ENCODE data around the gene ZFAND3. TPM values are rescaled to one million over a fixed set of nuclear protein-coding genes. Genes with fewer than 3 reads are reported as not detected.

The ZFAND3 gene
- total and polyA plus RNA-seq, 2 donors (not counting 1 experiment from before 2014, with no cell fraction given), result 21.5 to 40.8 TPM

DNA sequence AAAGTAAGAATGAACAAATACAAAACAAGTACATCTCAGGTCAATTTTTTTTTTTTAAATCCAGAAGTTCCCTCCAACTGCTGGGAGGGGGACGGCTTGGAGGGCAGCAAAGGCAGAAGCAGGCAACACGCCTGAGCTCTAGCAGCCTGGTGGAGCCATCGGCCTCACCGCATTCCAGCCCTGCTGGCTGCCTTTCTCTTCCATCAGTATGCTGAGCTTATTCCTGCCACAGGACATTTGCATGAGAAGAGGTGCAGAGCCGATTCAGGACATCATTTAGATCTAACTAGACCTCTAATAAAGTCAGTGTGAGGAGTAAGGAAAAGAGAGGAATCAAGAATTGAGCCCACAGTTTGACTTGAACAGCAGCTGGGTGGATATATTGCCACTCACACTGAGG, 318.8 kb downstream of the ZFAND3 start:
- H3K27ac ChIP-seq (ENCODE audit: insufficient read depth, low read length), result no peak overlapping the region
- no peak overlapping the region for H3K4me2 ChIP-seq (ENCODE audit: extremely low read depth, insufficient read depth, low read length)
- H3K9ac ChIP-seq (ENCODE audit: insufficient read depth, low read length), result no peak overlapping the region
- peaks cover 2% of the 10 kb centered on the region for H4K20me1 ChIP-seq (ENCODE audit: control insufficient read depth, extremely low read depth, insufficient read depth, low read length)
- no peak overlapping the region for H2AFZ ChIP-seq (ENCODE audit: low read length)
- H3K27me3 ChIP-seq (ENCODE audit: control insufficient read depth, insufficient read depth, low read length), result no peaks in the 10 kb centered on the region
- no peaks in the 10 kb centered on the region for H3K4me1 ChIP-seq (ENCODE audit: control insufficient read depth, extremely low read depth, insufficient read depth, low read length)
- TF ChIP-seq EZH2 (IDR thresholded peaks at IDR 0.05; ENCODE audit: low read length, missing control alignments), result no peak
- TF ChIP-seq, protein P1, sequence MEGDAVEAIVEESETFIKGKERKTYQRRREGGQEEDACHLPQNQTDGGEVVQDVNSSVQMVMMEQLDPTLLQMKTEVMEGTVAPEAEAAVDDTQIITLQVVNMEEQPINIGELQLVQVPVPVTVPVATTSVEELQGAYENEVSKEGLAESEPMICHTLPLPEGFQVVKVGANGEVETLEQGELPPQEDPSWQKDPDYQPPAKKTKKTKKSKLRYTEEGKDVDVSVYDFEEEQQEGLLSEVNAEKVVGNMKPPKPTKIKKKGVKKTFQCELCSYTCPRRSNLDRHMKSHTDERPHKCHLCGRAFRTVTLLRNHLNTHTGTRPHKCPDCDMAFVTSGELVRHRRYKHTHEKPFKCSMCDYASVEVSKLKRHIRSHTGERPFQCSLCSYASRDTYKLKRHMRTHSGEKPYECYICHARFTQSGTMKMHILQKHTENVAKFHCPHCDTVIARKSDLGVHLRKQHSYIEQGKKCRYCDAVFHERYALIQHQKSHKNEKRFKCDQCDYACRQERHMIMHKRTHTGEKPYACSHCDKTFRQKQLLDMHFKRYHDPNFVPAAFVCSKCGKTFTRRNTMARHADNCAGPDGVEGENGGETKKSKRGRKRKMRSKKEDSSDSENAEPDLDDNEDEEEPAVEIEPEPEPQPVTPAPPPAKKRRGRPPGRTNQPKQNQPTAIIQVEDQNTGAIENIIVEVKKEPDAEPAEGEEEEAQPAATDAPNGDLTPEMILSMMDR (conservative IDR thresholded peaks at IDR 0.05 in 1 of 2, IDR thresholded peaks at IDR 0.05 in 1 of 2; ENCODE audit: low read depth in 1 of 2, low read length in 2 of 2), result no peak
- H3K79me2 ChIP-seq (ENCODE audit: control insufficient read depth, insufficient read depth, low read length), result no peaks in the 10 kb centered on the region
- no peaks in the 10 kb centered on the region for H3K36me3 ChIP-seq (ENCODE audit: control insufficient read depth, insufficient read depth, low read length)
- DNase-seq (ENCODE audit: low read depth in 2 of 2), result no peak
- no peak overlapping the region for H3K4me3 ChIP-seq (replicated peaks in 1 of 4; ENCODE audit: control extremely low read depth in 1 of 4, insufficient read depth in 1 of 4, low read depth in 3 of 4, low read length in 4 of 4)
- no peaks in the 10 kb centered on the region for H3K9me3 ChIP-seq (ENCODE audit: control insufficient read depth, insufficient read depth, low read depth, low read length)

DNA sequence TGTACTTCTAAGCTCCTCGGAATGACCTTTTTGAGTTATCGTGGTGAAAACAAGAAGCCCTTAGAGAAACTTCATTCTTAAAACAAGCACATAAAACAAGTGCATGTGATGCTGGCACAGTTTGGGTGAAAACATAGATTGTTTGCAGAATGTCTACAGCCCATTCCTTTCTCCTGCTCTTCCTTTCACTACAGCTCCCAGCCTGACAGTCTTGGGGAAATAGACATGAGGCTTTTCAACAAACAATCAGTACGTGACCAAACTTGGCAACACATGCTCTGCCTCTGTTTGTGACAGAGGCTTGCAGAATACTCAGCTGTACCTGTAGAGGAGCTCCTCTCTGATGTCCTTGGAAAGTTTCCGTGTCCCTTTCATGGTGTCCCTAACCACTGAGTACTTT, 321.6 kb downstream of the ZFAND3 start:
- Histone ChIP-seq H3K79me2 (ENCODE audit: control insufficient read depth, insufficient read depth, low read length) (no peaks in the 10 kb centered on the region), H4K20me1 (ENCODE audit: control insufficient read depth, extremely low read depth, insufficient read depth, low read length) (peaks cover 2% of the 10 kb centered on the region), H3K9me3 (ENCODE audit: control insufficient read depth, insufficient read depth, low read depth, low read length) (no peaks in the 10 kb centered on the region), H3K4me3 (replicated peaks in 1 of 4; ENCODE audit: control extremely low read depth in 1 of 4, insufficient read depth in 1 of 4, low read depth in 3 of 4, low read length in 4 of 4) (no peak overlapping the region), H3K36me3 (ENCODE audit: control insufficient read depth, insufficient read depth, low read length) (no peaks in the 10 kb centered on the region), H3K4me1 (ENCODE audit: control insufficient read depth, extremely low read depth, insufficient read depth, low read length) (peaks cover 2% of the 10 kb centered on the region), H2AFZ (ENCODE audit: low read length) (no peak overlapping the region), H3K27me3 (ENCODE audit: control insufficient read depth, insufficient read depth, low read length) (no peaks in the 10 kb centered on the region), H3K4me2 (ENCODE audit: extremely low read depth, insufficient read depth, low read length) (no peak overlapping the region), H3K9ac (ENCODE audit: insufficient read depth, low read length) (no peak overlapping the region), H3K27ac (ENCODE audit: insufficient read depth, low read length) (no peak overlapping the region)
- DNase-seq (ENCODE audit: low read depth in 2 of 2), result no peak
- TF ChIP-seq EZH2 (IDR thresholded peaks at IDR 0.05; ENCODE audit: low read length, missing control alignments), result no peak
- TF ChIP-seq, protein P1 (conservative IDR thresholded peaks at IDR 0.05 in 1 of 2, IDR thresholded peaks at IDR 0.05 in 1 of 2; ENCODE audit: low read depth in 1 of 2, low read length in 2 of 2), result no peak

DNA sequence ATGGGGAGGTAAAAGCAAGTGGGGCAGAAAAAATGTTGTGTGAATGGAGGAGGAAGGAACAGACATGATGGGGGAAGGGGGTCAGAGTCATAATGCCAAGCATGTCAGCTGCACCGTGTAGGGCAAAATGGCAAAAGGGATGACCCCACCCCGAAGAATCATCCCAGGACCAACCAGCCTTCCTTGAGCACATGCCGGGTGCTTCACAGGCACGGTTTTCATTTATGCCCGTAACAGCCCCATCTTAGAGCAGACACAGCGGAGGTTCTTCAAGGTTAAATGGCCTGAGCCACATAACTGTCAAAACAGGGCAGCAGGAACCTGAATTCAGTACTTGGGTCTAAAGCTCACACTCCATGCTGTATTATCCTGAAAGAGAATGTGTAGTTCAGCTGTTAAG, 322.2 kb downstream of the ZFAND3 start:
- H4K20me1 ChIP-seq (ENCODE audit: control insufficient read depth, extremely low read depth, insufficient read depth, low read length), result peaks cover 2% of the 10 kb centered on the region
- H3K4me1 ChIP-seq (ENCODE audit: control insufficient read depth, extremely low read depth, insufficient read depth, low read length), result peaks cover 8% of the 10 kb centered on the region

More for the DNA sequence above, 322.2 kb downstream of the ZFAND3 start:
- H3K27me3 ChIP-seq (ENCODE audit: control insufficient read depth, insufficient read depth, low read length), result no peaks in the 10 kb centered on the region
- DNase-seq (ENCODE audit: low read depth in 2 of 2), result no peak
- H3K9me3 ChIP-seq (ENCODE audit: control insufficient read depth, insufficient read depth, low read depth, low read length), result no peaks in the 10 kb centered on the region
- no peaks in the 10 kb centered on the region for H3K36me3 ChIP-seq (ENCODE audit: control insufficient read depth, insufficient read depth, low read length)
- no peak overlapping the region for H3K4me3 ChIP-seq (replicated peaks in 1 of 4; ENCODE audit: control extremely low read depth in 1 of 4, insufficient read depth in 1 of 4, low read depth in 3 of 4, low read length in 4 of 4)
- H3K4me2 ChIP-seq (ENCODE audit: extremely low read depth, insufficient read depth, low read length), result no peak overlapping the region
- no peaks in the 10 kb centered on the region for H3K79me2 ChIP-seq (ENCODE audit: control insufficient read depth, insufficient read depth, low read length)
- TF ChIP-seq, protein P1 (conservative IDR thresholded peaks at IDR 0.05 in 1 of 2, IDR thresholded peaks at IDR 0.05 in 1 of 2; ENCODE audit: low read depth in 1 of 2, low read length in 2 of 2), result no peak
- TF ChIP-seq EZH2 (IDR thresholded peaks at IDR 0.05; ENCODE audit: low read length, missing control alignments), result no peak
- H2AFZ ChIP-seq (ENCODE audit: low read length), result no peak overlapping the region
- H3K27ac ChIP-seq (ENCODE audit: insufficient read depth, low read length), result no peak overlapping the region
- no peak overlapping the region for H3K9ac ChIP-seq (ENCODE audit: insufficient read depth, low read length)

Measured in fibroblast of lung (primary cell).